ENCODE data around the gene MAPRE2.

MAPRE2 gene

DNA sequence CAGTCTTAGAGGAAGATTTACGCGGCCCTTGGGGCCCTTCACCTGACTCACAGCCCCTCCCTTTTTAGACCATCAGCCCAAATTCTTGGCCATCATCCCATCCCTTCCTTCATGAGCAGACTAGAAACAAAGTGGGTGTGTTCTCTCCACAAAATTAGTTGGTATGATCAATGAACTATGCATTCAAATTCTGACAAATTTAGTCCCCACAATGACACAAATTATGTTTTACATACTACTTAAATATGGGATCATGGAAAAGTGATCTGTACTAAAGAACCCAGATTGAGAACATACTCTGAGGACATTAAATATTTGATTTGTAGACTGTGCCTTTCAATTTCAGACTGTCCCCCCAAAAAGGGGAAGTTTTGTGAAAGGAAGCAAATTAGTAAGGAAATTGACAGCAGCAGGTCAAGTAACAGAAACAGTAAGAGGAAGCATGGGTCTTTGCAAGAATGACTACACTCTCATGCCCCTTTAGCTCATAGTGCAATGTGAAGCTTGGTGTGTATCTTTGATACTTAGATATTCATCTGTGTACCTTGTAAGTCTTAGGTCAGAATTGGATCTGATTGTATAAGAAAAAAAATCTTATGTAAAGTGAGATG is 2.2 kb upstream of the MAPRE2 start:
- DNase-seq: no peak

DNA sequence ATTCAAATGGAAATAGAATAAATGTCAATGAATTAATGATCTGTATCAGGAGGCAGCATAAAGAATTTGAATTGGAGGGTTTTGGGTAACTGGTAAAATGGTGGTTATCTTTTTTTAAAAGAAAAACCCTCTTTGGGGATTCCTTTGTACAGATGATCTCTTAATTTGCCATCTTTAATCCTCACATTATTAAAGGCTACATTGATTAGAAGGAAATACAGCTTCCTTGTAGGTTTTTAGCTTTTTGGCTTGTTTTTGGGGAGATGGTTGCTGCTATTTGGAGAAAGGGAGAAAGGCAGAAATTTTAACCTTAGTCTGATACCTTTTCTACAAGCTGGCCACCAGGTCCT is 600 bp upstream of the MAPRE2 start:
- DNase-seq: no peak

DNA sequence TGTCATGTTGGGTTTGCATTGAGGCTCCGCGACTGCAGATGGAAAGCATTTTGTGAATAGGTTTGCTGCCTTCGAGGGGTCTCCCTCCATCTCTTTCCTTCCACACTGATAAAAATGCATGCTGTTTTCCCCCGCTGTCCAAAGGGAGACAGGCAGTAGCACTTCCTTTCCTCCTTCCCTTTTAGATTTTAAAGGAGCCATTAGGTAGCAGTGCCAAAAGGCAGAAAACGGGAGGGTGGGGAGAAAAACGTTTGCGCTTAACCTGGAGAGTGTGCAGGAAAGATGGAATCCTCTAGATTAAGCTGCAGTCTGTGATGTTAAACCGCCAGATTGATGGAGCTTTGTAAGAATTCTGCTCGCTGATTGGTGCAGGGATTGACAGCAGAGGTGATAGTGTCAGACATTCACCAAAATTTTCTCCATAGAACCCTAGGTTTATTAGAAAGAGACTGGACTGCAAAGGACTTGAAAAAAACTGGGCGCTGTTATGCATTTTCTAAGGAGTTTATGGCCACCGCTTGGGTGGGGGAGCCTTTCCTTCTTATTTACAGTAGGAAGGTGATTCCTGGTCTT is 688 bp downstream of the MAPRE2 start:
- DNase-seq: peak; percentile 8

DNA sequence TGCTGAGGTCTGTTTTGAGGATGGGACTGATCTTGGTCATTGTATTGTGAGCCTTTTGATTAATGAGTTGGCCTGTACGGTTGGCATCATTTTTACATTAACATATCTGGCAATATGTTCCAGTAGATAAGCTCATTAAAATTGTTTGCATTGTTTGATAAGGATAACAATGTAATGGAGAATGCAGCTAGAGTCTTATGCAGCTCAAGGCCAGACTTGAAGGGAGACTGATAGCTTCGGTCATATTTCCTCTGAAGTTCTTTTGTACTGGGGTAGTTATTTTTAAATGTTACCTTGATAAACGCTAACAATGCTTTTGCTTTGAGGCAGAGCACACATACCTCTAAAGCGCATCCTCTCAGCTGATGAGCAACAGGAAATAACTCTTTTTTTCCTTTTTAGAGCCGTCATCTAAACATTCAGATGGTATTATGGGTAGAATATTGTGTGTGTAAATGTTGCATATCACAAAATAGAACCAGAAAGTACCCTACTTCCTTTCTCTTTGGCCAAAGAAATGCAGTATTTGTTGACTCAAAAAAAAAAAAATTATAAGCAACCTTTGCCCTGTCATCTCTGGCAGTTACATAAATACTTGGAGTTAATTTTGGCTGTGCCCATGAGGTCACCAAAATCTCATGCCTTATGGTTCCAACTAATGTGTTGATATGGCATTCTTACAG is 1.3 kb downstream of the MAPRE2 start:
- DNase-seq: no peak

DNA sequence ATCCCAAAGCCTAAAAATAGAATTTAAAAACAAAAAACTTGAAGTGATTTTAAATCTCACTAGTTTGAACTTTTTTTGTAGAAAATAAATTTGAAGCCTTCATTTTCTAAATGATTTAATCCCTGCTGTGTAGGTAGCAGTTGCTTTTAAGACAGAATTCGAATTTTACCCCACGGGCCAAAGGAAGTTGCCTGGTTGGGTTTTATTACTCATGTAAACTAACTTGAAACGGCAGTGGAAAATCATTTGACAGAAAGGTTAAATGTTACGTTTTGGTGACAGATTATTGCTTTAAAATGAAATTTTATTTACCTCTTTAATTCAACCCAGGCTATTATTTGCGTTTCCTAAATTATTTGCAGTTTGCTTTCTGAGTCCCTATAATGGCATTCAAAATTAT is 2.0 kb downstream of the MAPRE2 start:
- peak; percentile 14 for DNase-seq

DNA sequence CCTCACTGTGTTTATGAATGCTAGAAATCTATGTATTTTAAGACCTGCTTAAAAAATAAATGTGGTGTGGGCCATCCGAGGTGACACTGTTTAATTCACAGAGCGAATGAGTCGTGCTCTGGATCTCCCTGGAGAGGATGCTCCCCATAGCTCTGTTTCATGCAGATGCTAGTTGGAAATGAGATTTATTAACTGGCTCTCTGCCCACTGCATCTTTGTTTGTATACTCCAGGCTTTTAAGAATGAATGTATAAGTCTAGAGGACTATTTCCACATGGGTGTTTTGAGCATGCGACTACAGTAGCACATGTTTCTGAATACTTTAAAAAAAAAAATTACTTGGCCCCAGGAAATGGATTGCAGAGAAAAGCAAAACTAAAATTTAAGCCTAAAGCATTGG is 3.9 kb downstream of the MAPRE2 start:
- no peak for DNase-seq

DNA sequence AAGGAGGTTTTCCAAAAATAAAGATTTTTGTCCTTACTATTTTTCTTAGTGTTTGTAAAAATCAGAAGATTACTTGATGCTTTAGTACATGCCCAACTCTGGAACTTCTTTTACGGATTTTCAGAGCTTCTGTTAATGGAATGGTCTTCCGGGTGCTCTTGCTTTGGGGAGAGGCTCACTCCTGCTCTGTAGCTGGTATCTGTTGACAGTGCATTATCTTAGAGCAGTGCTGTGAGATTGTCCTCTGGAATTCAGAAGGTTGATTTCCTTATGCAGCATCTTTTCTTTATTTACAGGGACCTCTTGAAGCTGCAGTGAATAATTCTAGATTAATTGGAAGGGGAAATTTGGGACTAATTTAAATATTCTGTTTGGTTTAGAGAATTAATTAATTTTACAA is 4.6 kb downstream of the MAPRE2 start:
- no peak for DNase-seq

DNA sequence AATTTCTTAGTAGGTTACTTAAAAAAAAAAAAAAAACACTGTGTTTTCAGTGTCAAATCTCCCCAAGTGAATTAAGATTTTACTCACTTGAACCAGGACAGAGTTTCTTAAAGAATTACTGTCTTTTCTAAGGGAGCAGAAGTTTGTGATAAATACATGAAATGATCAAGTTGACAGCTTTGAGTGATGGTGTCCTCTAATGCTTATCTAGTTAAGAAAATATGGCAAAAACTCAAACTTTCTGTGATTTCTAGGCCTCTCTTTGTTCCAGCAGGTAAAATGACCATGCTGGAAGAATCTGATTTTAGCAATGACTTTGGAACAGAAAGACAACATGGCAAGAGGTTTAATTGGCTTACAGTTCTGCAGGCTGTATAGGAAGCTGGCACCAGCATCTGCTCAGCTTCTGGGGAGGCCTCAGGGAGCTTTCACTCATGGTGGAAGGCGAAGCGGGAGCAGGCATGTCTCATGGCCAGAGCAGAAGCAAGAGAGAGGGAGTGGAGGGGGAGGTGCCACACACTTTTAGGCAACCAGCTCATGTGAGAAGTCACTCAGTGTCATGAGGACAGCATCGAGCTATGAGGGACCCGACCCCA is 6.6 kb downstream of the MAPRE2 start:
- DNase-seq: no peak

DNA sequence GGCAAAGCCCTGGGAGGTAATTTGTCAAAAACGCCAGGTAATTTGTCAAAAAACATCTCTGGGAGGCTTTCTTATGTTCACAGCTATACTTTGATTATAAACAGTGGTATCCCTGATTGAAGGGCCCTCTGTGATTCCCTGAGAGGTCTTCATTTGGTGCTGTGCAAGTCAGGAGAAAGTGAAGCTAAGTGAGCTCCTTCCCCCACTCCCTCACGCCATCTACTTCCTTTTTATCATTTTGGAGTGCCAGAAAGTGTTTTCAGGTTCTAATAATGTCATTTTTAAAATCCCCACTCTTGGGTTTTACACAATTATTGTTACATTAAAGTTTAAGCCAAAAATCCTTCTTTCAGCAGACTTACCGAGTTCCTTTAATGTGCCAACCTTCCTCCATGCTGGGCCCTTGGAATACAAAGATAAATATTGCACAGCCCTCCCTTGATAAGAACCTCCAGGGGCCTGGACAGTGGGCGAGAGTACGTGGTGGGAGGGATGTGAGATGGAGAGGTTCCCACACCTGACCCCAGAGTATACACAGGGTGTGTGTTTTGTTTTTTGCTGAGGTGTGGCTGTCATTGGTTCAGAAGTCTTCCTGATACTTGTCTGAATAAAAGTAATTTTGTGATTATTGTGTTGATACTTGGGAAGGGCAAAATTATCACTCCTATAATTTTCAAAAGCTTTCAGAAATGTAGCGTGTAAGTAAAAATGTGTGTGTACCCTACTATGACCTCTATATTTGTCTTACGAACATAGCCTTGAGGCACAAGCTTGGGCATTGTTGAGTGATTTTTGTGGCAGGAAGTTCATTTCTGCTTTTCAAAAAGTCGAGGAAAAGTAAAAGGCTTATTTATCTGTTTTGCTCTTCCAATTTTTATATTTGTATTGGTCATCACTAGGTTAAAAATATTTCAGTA is 8.2 kb downstream of the MAPRE2 start:
- no peak for DNase-seq

DNA sequence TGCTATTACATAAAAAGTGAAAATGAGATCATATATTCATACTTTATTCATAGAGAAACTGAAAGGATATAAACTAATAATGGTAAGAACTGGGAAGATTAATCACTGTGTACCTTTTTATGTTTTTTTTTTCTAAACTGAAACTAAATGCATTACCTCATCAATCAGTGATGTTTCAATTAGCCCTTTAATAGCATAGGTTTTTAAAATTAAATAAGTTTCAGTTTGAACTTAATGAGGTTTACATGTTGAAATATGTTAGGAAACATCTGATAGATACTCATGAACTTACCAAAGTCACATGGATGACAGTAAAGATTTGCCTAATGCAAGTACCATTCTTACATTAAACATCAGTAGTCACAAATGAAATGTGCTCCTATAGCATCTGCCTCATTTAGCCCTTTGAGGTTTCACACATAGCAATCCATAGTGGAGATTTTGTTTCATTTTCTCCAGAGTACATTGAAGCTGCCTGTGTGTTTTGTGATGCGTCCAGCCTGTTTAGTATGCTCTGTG is 8.9 kb downstream of the MAPRE2 start:
- no peak for DNase-seq

DNA sequence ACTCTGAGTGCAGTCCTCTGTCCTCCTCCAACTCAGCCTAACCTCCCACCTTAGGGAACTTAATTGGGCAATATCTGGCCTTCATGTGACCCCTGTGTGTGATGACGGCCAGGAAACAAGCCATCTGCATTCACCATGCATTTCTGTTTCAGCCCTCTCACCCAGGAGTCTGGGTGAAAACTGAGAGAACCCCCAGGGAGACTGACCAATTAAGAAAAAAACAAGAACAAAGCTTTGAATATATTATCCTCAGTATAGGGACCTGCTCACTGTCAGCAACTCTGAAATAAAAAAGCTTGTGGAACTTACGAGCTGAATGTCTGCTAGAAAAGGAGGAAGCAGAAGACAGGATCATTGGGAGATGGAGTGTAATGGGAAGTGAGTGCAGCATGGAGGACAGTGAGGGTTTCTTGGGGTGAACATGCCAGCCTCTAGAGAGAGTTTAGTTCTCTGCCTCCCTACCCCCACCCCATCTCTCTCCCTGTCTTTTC is 9.5 kb downstream of the MAPRE2 start:
- DNase-seq: no peak

DNA sequence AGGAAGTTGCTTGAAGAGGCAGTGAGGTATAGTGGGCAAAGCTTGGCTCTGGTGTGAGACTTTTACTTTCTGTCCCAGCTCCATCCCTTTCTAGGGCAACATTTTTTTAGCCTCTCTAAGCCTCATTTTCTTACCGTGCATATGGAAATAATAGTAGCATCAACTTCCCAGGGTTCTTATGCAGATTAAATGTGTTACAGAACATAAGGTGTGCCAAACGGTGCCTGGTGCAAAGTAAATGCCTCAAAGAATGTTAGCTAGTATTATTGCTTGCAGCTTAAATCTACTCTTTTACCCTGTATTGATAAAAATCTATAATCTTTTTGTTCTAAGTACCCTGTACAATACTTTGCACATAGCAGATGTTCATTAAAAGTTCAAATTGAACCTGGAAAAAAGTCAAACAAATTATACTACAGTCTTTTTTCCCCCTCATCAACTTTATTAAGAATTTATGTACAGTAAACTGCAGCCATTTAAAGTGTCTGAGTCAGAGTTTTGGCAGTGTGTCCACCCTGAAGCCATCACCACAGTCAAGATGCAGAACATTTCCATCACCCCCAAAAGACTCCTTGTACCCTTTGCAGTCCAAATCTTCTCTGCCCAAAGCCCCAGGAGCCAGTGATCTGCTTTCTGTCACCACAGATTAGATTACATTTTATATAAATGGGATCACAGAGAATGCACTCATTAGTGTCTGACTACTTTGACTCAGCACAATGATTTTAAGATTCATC is 10.6 kb downstream of the MAPRE2 start:
- no peak for DNase-seq

DNA sequence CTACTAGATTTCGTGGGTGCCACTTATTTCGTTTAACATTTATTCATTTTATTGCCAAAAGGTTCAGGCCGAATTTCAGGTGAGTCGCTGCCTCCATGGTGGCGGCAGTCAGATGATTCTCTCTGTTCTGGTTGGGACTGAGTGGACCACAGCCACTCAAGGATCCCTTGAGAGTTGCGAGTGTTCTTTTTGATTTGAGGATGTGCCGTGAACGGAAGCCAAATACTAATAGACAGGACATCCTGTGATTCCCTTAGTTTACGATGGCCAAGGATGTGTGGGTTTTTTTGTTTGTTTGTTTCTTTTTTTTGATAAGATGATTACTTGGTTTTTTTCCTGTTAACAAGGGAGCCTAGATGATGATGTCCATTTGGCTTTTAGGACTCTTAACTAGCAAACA is 13.2 kb downstream of the MAPRE2 start:
- DNase-seq: no peak

DNA sequence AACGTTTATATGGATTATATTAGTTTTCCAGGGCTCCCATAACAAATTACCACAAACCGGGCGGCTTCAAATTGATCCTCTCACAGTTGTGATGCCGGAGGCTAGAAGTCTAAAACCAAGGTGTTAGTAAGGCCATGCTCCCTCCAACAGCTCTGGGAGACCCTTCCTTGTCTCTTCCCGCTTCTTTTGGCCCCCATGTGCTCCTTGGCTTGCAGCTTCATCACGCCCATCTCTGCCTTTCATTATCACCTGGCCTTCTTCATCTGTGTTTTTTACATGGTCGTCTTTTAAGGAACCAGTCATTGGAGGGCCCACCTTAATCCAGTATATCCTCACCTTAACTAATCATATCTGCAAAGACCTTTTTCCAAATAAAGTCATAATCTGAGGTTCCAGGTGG is 13.9 kb downstream of the MAPRE2 start:
- no peak for DNase-seq

DNA sequence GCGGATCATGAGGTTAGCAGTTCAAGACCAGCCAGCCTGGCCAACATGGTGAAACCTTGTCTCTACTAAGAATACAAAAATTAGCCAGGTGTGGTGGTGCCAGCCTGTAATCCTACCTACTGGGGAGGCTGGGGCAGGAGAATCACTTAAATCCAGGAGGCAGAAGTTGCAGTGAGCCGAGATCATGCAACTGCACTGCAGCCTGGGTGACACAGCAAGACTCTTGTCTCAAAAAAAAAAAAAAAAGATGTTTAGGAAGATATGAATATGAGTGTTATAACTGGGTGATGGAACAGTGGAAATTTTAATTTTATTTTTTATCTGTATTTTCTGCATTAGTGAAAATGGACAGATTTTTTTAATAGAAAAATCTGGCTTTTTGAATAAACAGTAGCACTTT is 14.5 kb downstream of the MAPRE2 start:
- no peak for DNase-seq

DNA sequence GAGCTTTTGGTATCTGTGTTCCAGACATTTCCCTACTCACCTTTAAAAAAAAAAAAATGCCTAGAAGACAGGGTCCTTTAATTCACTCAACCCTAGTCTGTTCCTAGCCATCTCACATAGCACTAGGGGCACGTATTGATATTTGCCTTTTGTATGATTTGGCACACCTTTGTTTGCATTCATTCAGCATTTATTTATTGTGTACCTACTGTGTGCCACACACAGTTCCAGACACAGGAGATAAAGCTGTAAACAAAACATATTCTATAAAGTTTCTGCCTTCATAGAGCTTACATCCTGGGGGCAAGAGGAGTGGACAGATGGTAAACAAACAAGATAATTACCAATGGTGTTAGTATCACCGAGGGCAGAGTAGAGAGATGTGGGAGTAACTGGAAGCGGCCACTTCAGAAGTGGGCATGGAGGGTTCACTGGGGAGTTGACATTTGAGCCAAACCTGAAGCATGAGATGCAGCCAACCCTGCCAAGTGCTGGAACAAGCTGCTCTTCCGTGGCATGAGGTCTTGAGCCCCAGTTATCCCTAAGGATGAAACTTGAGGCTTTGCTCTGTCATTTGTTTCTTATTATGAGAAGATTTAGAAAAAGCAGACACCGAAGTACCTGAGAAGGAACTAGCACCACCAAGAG is 18.2 kb downstream of the MAPRE2 start:
- no peak for DNase-seq

DNA sequence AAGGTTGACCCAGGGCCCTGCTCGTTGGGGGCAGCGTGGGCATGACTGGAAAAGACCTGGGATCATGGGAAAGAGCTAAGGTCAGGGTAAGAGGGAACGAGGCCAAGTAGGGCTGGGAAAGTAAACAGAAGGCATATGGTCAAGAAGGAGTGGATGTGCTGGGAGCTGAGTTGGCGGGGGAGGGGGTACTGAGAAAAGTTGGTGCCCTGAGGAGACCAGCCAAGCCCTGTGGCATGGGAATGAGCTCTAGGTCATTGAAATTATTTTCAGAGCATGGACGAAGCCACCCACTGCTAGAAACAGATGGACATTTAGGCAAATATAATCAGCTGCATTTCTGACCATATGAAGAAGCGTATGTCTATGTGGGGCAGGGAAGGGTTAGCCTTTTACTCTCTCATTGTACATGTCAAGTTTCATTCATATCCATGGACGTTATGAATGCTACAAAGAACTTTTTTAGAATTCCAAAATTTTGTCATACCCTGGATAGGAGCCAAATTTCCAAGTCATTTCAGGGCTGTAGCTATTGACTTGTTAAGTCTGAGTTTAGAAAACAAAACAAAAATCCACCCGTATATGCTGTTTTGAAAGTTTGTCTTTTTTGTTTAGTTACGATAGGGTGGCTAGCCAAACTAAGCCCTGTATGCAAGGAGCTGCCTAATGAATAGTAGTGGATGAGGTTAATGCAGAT is 19.1 kb downstream of the MAPRE2 start:
- DNase-seq: no peak

DNA sequence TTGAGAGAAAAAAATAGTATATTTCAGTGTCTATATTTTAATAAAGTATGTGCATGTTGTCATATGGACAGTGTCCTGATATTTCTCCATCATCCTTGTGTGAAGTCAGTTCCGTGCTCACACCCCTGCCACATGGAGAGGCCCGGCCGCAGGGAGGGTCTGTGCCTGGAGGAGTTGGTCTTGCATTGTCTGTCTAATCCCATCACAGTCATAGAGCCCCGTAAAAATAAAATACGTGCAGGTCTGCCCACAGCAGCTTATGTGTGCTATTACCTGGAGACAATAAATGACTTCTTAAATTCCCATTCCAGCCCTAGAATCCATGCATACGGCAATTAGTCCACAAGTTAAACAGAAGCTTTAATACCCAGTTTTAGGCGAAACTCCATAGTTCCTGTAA is 20.1 kb downstream of the MAPRE2 start:
- DNase-seq: no peak

DNA sequence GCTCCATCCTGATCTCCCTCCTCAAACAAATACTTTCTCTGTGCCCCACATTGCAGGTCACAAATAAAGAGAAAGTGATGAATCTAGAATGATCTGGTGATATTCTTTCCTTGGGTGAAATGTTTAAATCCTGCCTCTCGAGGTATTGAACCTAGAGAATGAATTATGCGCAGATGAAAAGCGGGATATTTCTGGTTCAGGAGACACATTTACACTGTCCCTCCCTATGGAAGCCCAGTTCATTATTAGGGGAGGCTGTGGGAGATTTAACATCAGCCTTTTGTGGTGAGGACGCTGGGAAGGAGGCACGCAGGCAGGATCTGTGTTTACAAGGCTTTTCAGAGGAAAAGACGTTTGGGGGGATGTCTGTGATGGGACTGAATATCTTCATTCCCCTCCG is 20.6 kb downstream of the MAPRE2 start:
- DNase-seq: no peak

DNA sequence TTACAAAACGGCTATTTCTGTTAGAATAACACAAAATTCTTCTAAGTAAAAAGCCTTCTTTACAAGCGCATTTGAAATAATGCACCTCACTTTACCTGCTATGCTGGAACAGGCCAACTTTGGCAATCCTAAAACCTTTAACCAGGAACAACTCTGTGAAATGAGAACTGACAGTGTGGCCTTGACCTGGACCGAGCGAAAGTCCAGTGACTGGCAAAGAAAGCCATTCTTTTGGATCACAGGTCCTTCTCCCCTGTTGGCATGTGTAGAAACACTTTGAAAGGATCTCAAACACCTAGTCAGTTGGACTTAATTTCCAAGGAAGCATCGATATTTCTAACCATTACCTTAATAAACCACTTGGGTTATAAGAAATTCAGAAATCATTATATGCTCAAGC is 21.2 kb downstream of the MAPRE2 start:
- DNase-seq: no peak
